ENCODE data around the gene PIK3C2G. TPM values are rescaled to one million over a fixed set of nuclear protein-coding genes. Genes with fewer than 3 reads are reported as not detected.
"Not testable (repeated sequence)": the region's sequence is repeated elsewhere in the genome, so short reads cannot be mapped to it uniquely, and the experiment has no call there.

The PIK3C2G gene
- total RNA-seq, 2 donors from 2014 or later, result 2.9 to 13.5 TPM

GRCh38 chr12:18483698-18484325 lies 222.5 kb downstream of the PIK3C2G start:
- DNase-seq, result no peak
- no peak for TF ChIP-seq CTCF (IDR thresholded peaks at IDR 0.05)
- TF ChIP-seq POLR2A (IDR thresholded peaks at IDR 0.05), result no peak
- no peak overlapping the region for H3K27ac ChIP-seq
- H3K4me3 ChIP-seq, result no peak overlapping the region
- H3K27me3 ChIP-seq, result no peaks in the 10 kb centered on the region
- WGBS, 2 donors, result 59 to 60% methylated on average over 3 of the region's 3 CpGs
- no peaks in the 10 kb centered on the region for H3K9me3 ChIP-seq
- no peaks in the 10 kb centered on the region for H3K36me3 ChIP-seq (replicated peaks in 1 of 2; ENCODE audit: insufficient read depth in 1 of 2, low read depth in 2 of 2)
- H3K4me1 ChIP-seq, result no peaks in the 10 kb centered on the region
- intact Hi-C loops (cut with DNase I), result no loop called here
- ATAC-seq, result no peak

GRCh38 chr12:18486036-18486435 lies 224.7 kb downstream of the PIK3C2G start:
- ATAC-seq (no peak), DNase-seq (no peak)
- no peak overlapping the region for H3K4me3 ChIP-seq
- no peaks in the 10 kb centered on the region for H3K36me3 ChIP-seq (replicated peaks in 1 of 2; ENCODE audit: insufficient read depth in 1 of 2, low read depth in 2 of 2)
- no peak overlapping the region for H3K27ac ChIP-seq
- H3K9me3 ChIP-seq, result no peaks in the 10 kb centered on the region
- TF ChIP-seq CTCF (IDR thresholded peaks at IDR 0.05) (no peak), POLR2A (IDR thresholded peaks at IDR 0.05) (no peak)
- no peaks in the 10 kb centered on the region for H3K27me3 ChIP-seq
- H3K4me1 ChIP-seq, result no peaks in the 10 kb centered on the region
- 38 to 57% methylated on average over 2 of the region's 2 CpGs for WGBS, 2 donors
- intact Hi-C loops (cut with DNase I), result no loop called here

- no peaks in the 10 kb centered on the region for H3K27me3 ChIP-seq
- 44 to 49% methylated on average over 3 of the region's 3 CpGs for WGBS, 2 donors
- H3K4me3 ChIP-seq, result no peak overlapping the region
- no peak for ATAC-seq
- intact Hi-C loops (cut with DNase I), result no loop called here
- DNase-seq, result no peak
- TF ChIP-seq CTCF (IDR thresholded peaks at IDR 0.05), result no peak
- TF ChIP-seq POLR2A (IDR thresholded peaks at IDR 0.05), result no peak
- no peak overlapping the region for H3K27ac ChIP-seq
- no peaks in the 10 kb centered on the region for H3K36me3 ChIP-seq (replicated peaks in 1 of 2; ENCODE audit: insufficient read depth in 1 of 2, low read depth in 2 of 2)
- H3K4me1 ChIP-seq, result no peaks in the 10 kb centered on the region
- H3K9me3 ChIP-seq, result no peaks in the 10 kb centered on the region
Observed at GRCh38 chr12:18487509-18487908, 226.2 kb downstream of the PIK3C2G start.

GRCh38 chr12:18492372-18493025 lies 231.2 kb downstream of the PIK3C2G start:
- 59 to 72% methylated on average over 2 of the region's 2 CpGs for WGBS, 2 donors
- Histone ChIP-seq H3K27me3 (no peaks in the 10 kb centered on the region), H3K36me3 (replicated peaks in 1 of 2; ENCODE audit: insufficient read depth in 1 of 2, low read depth in 2 of 2) (no peaks in the 10 kb centered on the region), H3K4me1 (no peaks in the 10 kb centered on the region), H3K9me3 (no peaks in the 10 kb centered on the region), H3K4me3 (no peak overlapping the region), H3K27ac (no peak overlapping the region)
- intact Hi-C loops (cut with DNase I), result no loop called here
- DNase-seq (no peak), ATAC-seq (no peak)
- no peak for TF ChIP-seq POLR2A (IDR thresholded peaks at IDR 0.05)

- intact Hi-C loops (cut with DNase I), result no loop called here
- no peaks in the 10 kb centered on the region for H3K27me3 ChIP-seq
- DNase-seq (no peak), ATAC-seq (no peak)
- WGBS, 2 donors, result 83 to 89% methylated on average over 2 of the region's 2 CpGs
- TF ChIP-seq POLR2A (IDR thresholded peaks at IDR 0.05), result no peak
- TF ChIP-seq CTCF (IDR thresholded peaks at IDR 0.05), result no peak
- no peaks in the 10 kb centered on the region for H3K36me3 ChIP-seq (replicated peaks in 1 of 2; ENCODE audit: insufficient read depth in 1 of 2, low read depth in 2 of 2)
- no peak overlapping the region for H3K27ac ChIP-seq
- H3K4me3 ChIP-seq, result no peak overlapping the region
- H3K4me1 ChIP-seq, result no peaks in the 10 kb centered on the region
- H3K9me3 ChIP-seq, result no peaks in the 10 kb centered on the region
Observed at GRCh38 chr12:18496156-18496555, 234.8 kb downstream of the PIK3C2G start.

- WGBS, 2 donors, result 95% methylated on average over 22 to 26 of the region's 35 CpGs
- ATAC-seq; intact Hi-C loops (cut with DNase I); H3K9me3 ChIP-seq; H3K27ac ChIP-seq; H3K36me3 ChIP-seq (replicated peaks in 1 of 2; ENCODE audit: insufficient read depth in 1 of 2, low read depth in 2 of 2); H3K27me3 ChIP-seq; H3K4me1 ChIP-seq; H3K4me3 ChIP-seq; DNase-seq: not testable (repeated sequence)
Observed at GRCh38 chr12:18500160-18500574, 238.8 kb downstream of the PIK3C2G start.

- H3K27ac ChIP-seq; H3K36me3 ChIP-seq (replicated peaks in 1 of 2; ENCODE audit: insufficient read depth in 1 of 2, low read depth in 2 of 2); intact Hi-C loops (cut with DNase I); H3K4me1 ChIP-seq; H3K27me3 ChIP-seq; ATAC-seq; H3K4me3 ChIP-seq; H3K9me3 ChIP-seq; DNase-seq: not testable (repeated sequence)
- WGBS, 2 donors, result 92 to 95% methylated on average over 20 to 21 of the region's 21 CpGs
Observed at GRCh38 chr12:18500736-18501135, 239.4 kb downstream of the PIK3C2G start.
